HepG2 (cell line): ENCODE results near the gene WDR6. TPM values are rescaled to one million over a fixed set of nuclear protein-coding genes. Genes with fewer than 3 reads are reported as not detected.
A peak's percentile ranks its signal among the peaks of the same experiment; 100 is the strongest.

Experiments used
- DMAP1 ChIP-seq: IDR thresholded peaks from 2 replicates; pipeline ENCODE4 v1.6.1; 2016
- ELF4 ChIP-seq: sonication (generic); formaldehyde crosslinking; IDR thresholded peaks from 2 replicates; pipeline ENCODE4 v1.5.0; 2020; ENCODE audit warnings: missing genetic modification reagents, mild to moderate bottlenecking, moderate library complexity, borderline replicate concordance
- HDAC6 ChIP-seq: fragments of 200-600 bp; sonication (generic); IDR thresholded peaks from 2 replicates; pipeline ENCODE4 v1.7.0; 2017; ENCODE audit warnings: mild to moderate bottlenecking, antibody characterized with exemption, low read length, low read depth
- IKZF1 ChIP-seq: fragments of 450-650 bp; IDR thresholded peaks from 2 replicates; pipeline ENCODE4 v1.7.1; 2016
- NAIF1 ChIP-seq: sonication (generic); formaldehyde crosslinking; IDR thresholded peaks from 2 replicates; pipeline ENCODE4 v1.5.0; 2020; ENCODE audit warnings: mild to moderate bottlenecking, missing genetic modification reagents, borderline replicate concordance
- NFE2L1 ChIP-seq: sonication (generic); formaldehyde crosslinking; IDR thresholded peaks from 2 replicates; pipeline ENCODE4 v1.4.0; 2020; ENCODE audit warnings: missing genetic modification reagents, mild to moderate bottlenecking, borderline replicate concordance
- NFKB2 ChIP-seq: sonication (generic); formaldehyde crosslinking; IDR thresholded peaks from 2 replicates; pipeline ENCODE4 v1.4.0; 2020; ENCODE audit warnings: missing genetic modification reagents, borderline replicate concordance
- NKX3-1 ChIP-seq: sonication (generic); formaldehyde crosslinking; IDR thresholded peaks from 2 replicates; pipeline ENCODE4 v1.5.0; 2020; ENCODE audit warnings: missing genetic modification reagents
- NR2F2 ChIP-seq: IDR thresholded peaks from 2 replicates; pipeline ENCODE4 v1.6.1; 2012; ENCODE audit warnings: low read depth, inconsistent platforms, borderline replicate concordance
- REPIN1 ChIP-seq: sonication (generic); formaldehyde crosslinking; IDR thresholded peaks from 2 replicates; pipeline ENCODE4 v1.8.0; 2022; ENCODE audit warnings: missing genetic modification reagents, low read depth, mild to moderate bottlenecking, borderline replicate concordance
- SATB2 ChIP-seq: sonication (generic); formaldehyde crosslinking; IDR thresholded peaks from 2 replicates; pipeline ENCODE4 v1.5.0; 2020; ENCODE audit warnings: missing genetic modification reagents
- SIX1 ChIP-seq: sonication (generic); formaldehyde crosslinking; IDR thresholded peaks from 2 replicates; pipeline ENCODE4 v1.4.0; 2020; ENCODE audit warnings: missing genetic modification reagents, borderline replicate concordance
- SRSF9 ChIP-seq: fragments of 200-400 bp; formaldehyde crosslinking; IDR thresholded peaks from 2 replicates; pipeline ENCODE4 v1.6.1; 2018; ENCODE audit warnings: borderline replicate concordance, mild to moderate bottlenecking, low read depth, low read length; ENCODE audit not compliant: insufficient read depth, poor library complexity, severe bottlenecking
- XRCC5 ChIP-seq: fragments of 200-400 bp; formaldehyde crosslinking; optimal IDR thresholded peaks from 2 replicates; pipeline ENCODE3; 2017; ENCODE audit warnings: mild to moderate bottlenecking, low read length
- ZFP36L1 ChIP-seq: sonication (generic); formaldehyde crosslinking; IDR thresholded peaks from 2 replicates; pipeline ENCODE4 v1.8.0; 2022; ENCODE audit warnings: mild to moderate bottlenecking, missing genetic modification reagents, moderate library complexity
- ZNF484 ChIP-seq: sonication (generic); formaldehyde crosslinking; IDR thresholded peaks from 2 replicates; pipeline ENCODE4 v1.5.1; 2020; ENCODE audit warnings: mild to moderate bottlenecking, low read depth, missing genetic modification reagents, borderline replicate concordance
- polyA plus RNA-seq, 8 experiments: library from polyadenylated mRNA; depleted of rRNA in 3 of 8; stranded (reverse) in 7 of 8; unstranded in 1 of 8; fragments of >200 nt; fragmentation: Illumina TruSeq in 4 of 8; extraction: Trizol in 4 of 8; gene quantifications; 2 replicates each; pipeline versions ENCODE4 v1.2.1 to v1.2.3, GENCODE V29; 2011 to 2016; ENCODE audit warnings: low read depth in 4 of 8, missing spikeins in 1 of 8, mixed read lengths in 1 of 8; ENCODE audit not compliant: insufficient read depth in 1 of 8
- total RNA-seq, 5 experiments: library from RNA; depleted of rRNA; stranded (reverse); fragments of >200 nt; fragmentation: Illumina TruSeq; extraction: Trizol; gene quantifications; 2 replicates each; pipeline ENCODE4 v1.2.3, GENCODE V29; 2016; ENCODE audit warnings: low read depth in 1 of 5
- TF ChIP-seq, protein P1 (sequence below): sonication (generic); formaldehyde crosslinking; IDR thresholded peaks from 2 replicates; pipeline ENCODE4 v1.4.0; 2020; ENCODE audit warnings: mild to moderate bottlenecking, missing genetic modification reagents
- TF ChIP-seq, protein P2 (sequence below): IDR thresholded peaks from 2 replicates; pipeline ENCODE4 v1.6.1; 2018; ENCODE audit warnings: missing genetic modification reagents, mild to moderate bottlenecking, missing compliant biosample characterization
- TF ChIP-seq, protein P3 (sequence below): sonication (generic); formaldehyde crosslinking; IDR thresholded peaks from 2 replicates; pipeline ENCODE4 v1.5.0; 2020; ENCODE audit warnings: mild to moderate bottlenecking, missing genetic modification reagents
- TF ChIP-seq, protein P4 (sequence below): fragments of 450-650 bp; IDR thresholded peaks from 2 replicates; pipeline ENCODE4 v1.6.1; 2017; ENCODE audit warnings: mild to moderate bottlenecking

The WDR6 gene
- total and polyA plus RNA-seq, 2 of the 13 experiments (the other 11 are each of a cell fraction or from before 2014, with no cell fraction given): 73.4 to 139 TPM

DNA sequence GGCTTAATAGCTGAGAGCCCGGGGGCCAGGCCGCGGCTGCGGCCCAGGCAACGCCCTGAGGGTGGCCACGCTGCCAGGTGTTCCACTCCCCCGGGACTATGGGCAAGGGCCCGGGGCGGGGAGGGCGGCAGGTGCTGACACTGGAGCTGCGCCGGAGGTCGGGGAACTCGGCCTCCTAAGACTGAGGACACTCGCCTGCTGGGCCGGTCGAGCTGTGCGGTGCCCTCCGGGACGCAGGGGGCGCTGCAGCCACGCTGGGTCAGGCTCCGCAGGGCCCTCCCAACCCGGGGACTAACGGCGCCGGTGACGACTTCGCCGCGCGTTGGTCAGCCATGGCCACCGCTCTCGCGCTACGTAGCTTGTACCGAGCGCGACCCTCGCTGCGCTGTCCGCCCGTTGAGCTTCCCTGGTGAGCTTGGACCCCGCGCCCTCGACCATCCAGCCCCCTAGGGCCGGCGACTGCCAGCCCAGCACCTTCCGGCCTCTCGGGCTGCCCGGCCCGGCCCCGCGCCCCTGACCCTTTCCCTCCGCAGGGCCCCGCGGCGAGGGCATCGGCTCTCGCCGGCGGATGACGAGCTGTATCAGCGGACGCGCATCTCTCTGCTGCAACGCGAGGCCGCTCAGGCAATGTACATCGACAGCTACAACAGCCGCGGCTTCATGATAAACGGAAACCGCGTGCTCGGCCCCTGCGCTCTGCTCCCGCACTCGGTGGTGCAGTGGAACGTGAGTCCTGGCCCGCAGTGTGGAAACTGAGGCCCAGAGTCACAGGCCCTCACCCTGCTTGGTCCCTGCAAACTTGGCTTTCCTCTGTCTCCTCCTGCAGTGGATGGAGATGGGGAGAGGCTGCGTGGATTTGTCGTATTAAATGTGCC lies 14.9 kb downstream of the WDR6 start, which contains the start of gene NDUFAF3 (continued):
- TF ChIP-seq, protein P1, sequence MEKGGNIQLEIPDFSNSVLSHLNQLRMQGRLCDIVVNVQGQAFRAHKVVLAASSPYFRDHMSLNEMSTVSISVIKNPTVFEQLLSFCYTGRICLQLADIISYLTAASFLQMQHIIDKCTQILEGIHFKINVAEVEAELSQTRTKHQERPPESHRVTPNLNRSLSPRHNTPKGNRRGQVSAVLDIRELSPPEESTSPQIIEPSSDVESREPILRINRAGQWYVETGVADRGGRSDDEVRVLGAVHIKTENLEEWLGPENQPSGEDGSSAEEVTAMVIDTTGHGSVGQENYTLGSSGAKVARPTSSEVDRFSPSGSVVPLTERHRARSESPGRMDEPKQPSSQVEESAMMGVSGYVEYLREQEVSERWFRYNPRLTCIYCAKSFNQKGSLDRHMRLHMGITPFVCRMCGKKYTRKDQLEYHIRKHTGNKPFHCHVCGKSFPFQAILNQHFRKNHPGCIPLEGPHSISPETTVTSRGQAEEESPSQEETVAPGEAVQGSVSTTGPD: no peak
- TF ChIP-seq SIX1 (CRISPR knock-in tag) (peak; percentile 14), ZFP36L1 (0 out of 2 replicates have a peak, but pooled peaks have one; percentile 61), SATB2 (no peak), NFE2L1 (0 out of 2 replicates have a peak, but pooled peaks have one; percentile 52), SRSF9 (no peak), NAIF1 (CRISPR knock-in tag) (peak; percentile 89), IKZF1 (no peak), HDAC6 (no peak), NFKB2 (CRISPR knock-in tag) (peak; percentile 35), REPIN1 (CRISPR knock-in tag) (peak; percentile 71; the same call in 1 of the 2 replicates), NKX3-1 (CRISPR knock-in tag) (peak; percentile 87), XRCC5 (peak; percentile 95), DMAP1 (peak; percentile 41; the same call in 1 of the 2 replicates), NR2F2 (peak; percentile 15; the same call in 1 of the 2 replicates), ELF4 (CRISPR knock-in tag) (no peak; the same call in 1 of the 2 replicates), ZNF484 (CRISPR knock-in tag) (no peak)
- TF ChIP-seq, protein P2, sequence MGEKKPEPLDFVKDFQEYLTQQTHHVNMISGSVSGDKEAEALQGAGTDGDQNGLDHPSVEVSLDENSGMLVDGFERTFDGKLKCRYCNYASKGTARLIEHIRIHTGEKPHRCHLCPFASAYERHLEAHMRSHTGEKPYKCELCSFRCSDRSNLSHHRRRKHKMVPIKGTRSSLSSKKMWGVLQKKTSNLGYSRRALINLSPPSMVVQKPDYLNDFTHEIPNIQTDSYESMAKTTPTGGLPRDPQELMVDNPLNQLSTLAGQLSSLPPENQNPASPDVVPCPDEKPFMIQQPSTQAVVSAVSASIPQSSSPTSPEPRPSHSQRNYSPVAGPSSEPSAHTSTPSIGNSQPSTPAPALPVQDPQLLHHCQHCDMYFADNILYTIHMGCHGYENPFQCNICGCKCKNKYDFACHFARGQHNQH (CRISPR knock-in tag): no peak; the same call in none of the 2 replicates
- TF ChIP-seq, protein P3, sequence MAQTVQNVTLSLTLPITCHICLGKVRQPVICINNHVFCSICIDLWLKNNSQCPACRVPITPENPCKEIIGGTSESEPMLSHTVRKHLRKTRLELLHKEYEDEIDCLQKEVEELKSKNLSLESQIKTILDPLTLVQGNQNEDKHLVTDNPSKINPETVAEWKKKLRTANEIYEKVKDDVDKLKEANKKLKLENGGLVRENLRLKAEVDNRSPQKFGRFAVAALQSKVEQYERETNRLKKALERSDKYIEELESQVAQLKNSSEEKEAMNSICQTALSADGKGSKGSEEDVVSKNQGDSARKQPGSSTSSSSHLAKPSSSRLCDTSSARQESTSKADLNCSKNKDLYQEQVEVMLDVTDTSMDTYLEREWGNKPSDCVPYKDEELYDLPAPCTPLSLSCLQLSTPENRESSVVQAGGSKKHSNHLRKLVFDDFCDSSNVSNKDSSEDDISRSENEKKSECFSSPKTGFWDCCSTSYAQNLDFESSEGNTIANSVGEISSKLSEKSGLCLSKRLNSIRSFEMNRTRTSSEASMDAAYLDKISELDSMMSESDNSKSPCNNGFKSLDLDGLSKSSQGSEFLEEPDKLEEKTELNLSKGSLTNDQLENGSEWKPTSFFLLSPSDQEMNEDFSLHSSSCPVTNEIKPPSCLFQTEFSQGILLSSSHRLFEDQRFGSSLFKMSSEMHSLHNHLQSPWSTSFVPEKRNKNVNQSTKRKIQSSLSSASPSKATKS (CRISPR knock-in tag): peak; percentile 23; the same call in 1 of the 2 replicates
- TF ChIP-seq, protein P4, sequence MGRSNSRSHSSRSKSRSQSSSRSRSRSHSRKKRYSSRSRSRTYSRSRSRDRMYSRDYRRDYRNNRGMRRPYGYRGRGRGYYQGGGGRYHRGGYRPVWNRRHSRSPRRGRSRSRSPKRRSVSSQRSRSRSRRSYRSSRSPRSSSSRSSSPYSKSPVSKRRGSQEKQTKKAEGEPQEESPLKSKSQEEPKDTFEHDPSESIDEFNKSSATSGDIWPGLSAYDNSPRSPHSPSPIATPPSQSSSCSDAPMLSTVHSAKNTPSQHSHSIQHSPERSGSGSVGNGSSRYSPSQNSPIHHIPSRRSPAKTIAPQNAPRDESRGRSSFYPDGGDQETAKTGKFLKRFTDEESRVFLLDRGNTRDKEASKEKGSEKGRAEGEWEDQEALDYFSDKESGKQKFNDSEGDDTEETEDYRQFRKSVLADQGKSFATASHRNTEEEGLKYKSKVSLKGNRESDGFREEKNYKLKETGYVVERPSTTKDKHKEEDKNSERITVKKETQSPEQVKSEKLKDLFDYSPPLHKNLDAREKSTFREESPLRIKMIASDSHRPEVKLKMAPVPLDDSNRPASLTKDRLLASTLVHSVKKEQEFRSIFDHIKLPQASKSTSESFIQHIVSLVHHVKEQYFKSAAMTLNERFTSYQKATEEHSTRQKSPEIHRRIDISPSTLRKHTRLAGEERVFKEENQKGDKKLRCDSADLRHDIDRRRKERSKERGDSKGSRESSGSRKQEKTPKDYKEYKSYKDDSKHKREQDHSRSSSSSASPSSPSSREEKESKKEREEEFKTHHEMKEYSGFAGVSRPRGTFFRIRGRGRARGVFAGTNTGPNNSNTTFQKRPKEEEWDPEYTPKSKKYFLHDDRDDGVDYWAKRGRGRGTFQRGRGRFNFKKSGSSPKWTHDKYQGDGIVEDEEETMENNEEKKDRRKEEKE: no peak
